K562 (cell line): ENCODE data around the gene SLC6A13. TPM values are rescaled to one million over a fixed set of nuclear protein-coding genes. Genes with fewer than 3 reads are reported as not detected.

Experiments
- ATAC-seq: fragments of 200-7000 bp; cut with Tn5 transposase; 3 replicates; pipeline ENCODE4 v1.9.1; 2020; ENCODE audit warnings: moderate library complexity
- BruUV-seq: library from RNA; stranded (reverse); fragments of 400-500 nt; replicated peaks from 2 replicates; lab custom pipeline; 2021; lab: Mats Ljungman, UMichigan
- CTCF ChIA-PET: fragments of 300-600 bp; formaldehyde crosslinking; extraction: SDS; loops from one replicate; lab custom pipeline; 2021; ENCODE audit warnings: low intra/inter-chr PET ratio; lab: Yijun Ruan, JAX
- POLR2A ChIA-PET: fragments of 300-600, 350-650 bp; sonication (Branson Sonifier 250); formaldehyde crosslinking; extraction: SDS; loops from one replicate; lab custom pipeline; 2021; ENCODE audit warnings: antibody characterized with exemption, inconsistent platforms; lab: Yijun Ruan, JAX
- DNase-seq, 4 experiments: peaks; one replicate each; pipeline versions ENCODE4 v3.0.0 to v3.0.0-alpha.2; 2011 to 2018; ENCODE audit warnings: low spot score in 3 of 4, mixed read lengths in 3 of 4; ENCODE audit errors: extremely low read depth in 1 of 4
- FAIRE-seq: peaks from 2 replicates; lab custom pipeline; 2011; peaks lifted over from hg19 to GRCh38; lab: Jason Lieb, UNC
- H2AFZ ChIP-seq: 2 replicates; pipeline ENCODE4 v1.6.0; 2011; ENCODE audit warnings: low read depth, low read length, control low read depth, inconsistent platforms
- H3K27ac ChIP-seq: fragments of 200-600 bp; 3 replicates; pipeline ENCODE4 v1.8.0; 2011; ENCODE audit warnings: low read depth, mild to moderate bottlenecking, control low read depth, inconsistent platforms, low read length, moderate library complexity, mixed read lengths; ENCODE audit errors: extremely low read depth
- H3K27me3 ChIP-seq, 2 experiments: fragments of 300-600 bp in 1 of 2; 2 replicates in 1 of 2; 3 replicates in 1 of 2; pipeline versions ENCODE4 v1.6.0 to v1.8.0; 2011; ENCODE audit warnings: inconsistent platforms in 2 of 2, low read length in 2 of 2, mild to moderate bottlenecking in 1 of 2, mixed read lengths in 1 of 2, moderate library complexity in 1 of 2; ENCODE audit not compliant: control insufficient read depth in 2 of 2, insufficient read depth in 2 of 2
- H3K36me3 ChIP-seq: fragments of 300-600 bp; 3 replicates; pipeline ENCODE4 v1.8.0; 2011; ENCODE audit warnings: mild to moderate bottlenecking, low read length, inconsistent platforms; ENCODE audit not compliant: control insufficient read depth, insufficient read depth
- H3K4me1 ChIP-seq, 2 experiments: fragments of 200-600 bp in 1 of 2; replicated peaks in 1 of 2; 2 replicates in 1 of 2; 3 replicates in 1 of 2; pipeline versions ENCODE4 v1.5.1 to v1.8.0; 2011; ENCODE audit warnings: inconsistent platforms in 2 of 2, low read length in 2 of 2, mild to moderate bottlenecking in 1 of 2, mixed read lengths in 1 of 2, moderate library complexity in 1 of 2; ENCODE audit not compliant: control insufficient read depth in 2 of 2, insufficient read depth in 2 of 2
- H3K4me2 ChIP-seq: 2 replicates; pipeline ENCODE4 v1.6.1; 2011; ENCODE audit warnings: low read length, control low read depth, inconsistent platforms, mixed read lengths; ENCODE audit not compliant: insufficient read depth
- H3K4me3 ChIP-seq: fragments of 200-600 bp; sonication (generic), shearing (Covaris generic); 2 replicates; pipeline ENCODE4 v1.5.1; 2016; ENCODE audit warnings: control low read depth, inconsistent platforms
- H3K79me2 ChIP-seq: fragments of 200-600 bp; 3 replicates; pipeline ENCODE4 v1.8.0; 2011; ENCODE audit warnings: low read length, inconsistent platforms; ENCODE audit not compliant: control insufficient read depth, insufficient read depth
- H3K9ac ChIP-seq, 2 experiments: 2 replicates each; pipeline versions ENCODE4 v1.6.0 to v1.6.1; 2011; ENCODE audit warnings: low read depth in 2 of 2, low read length in 2 of 2, control low read depth in 1 of 2, inconsistent platforms in 1 of 2, mild to moderate bottlenecking in 1 of 2, mixed read lengths in 1 of 2; ENCODE audit not compliant: insufficient read depth in 1 of 2
- H3K9me1 ChIP-seq: one replicate; pipeline ENCODE4 v1.6.0; 2011; ENCODE audit warnings: inconsistent platforms, mild to moderate bottlenecking, low read length, moderate library complexity; ENCODE audit not compliant: control insufficient read depth, insufficient read depth
- H3K9me3 ChIP-seq: replicated peaks from 2 replicates; pipeline ENCODE4 v1.5.1; 2011; ENCODE audit warnings: low read depth, low read length, inconsistent platforms; ENCODE audit not compliant: control insufficient read depth, insufficient read depth
- H4K20me1 ChIP-seq: replicated peaks from 2 replicates; pipeline ENCODE4 v1.6.1; 2011; ENCODE audit warnings: low read length, inconsistent platforms, mixed read lengths; ENCODE audit not compliant: control insufficient read depth, insufficient read depth
- BACH1 ChIP-seq: fragments of 200-800 bp; sonication (Bioruptor generic); IDR thresholded peaks from 2 replicates; pipeline ENCODE4 v1.6.1; 2016; ENCODE audit warnings: missing genetic modification characterization, missing compliant biosample characterization
- KDM5B ChIP-seq: fragments of 200-600 bp; sonication (generic); IDR thresholded peaks from 2 replicates; pipeline ENCODE4 v1.6.1; 2012; ENCODE audit warnings: low read depth, mild to moderate bottlenecking, moderate library complexity, low read length, control low read depth, inconsistent platforms; ENCODE audit not compliant: insufficient replicate concordance
- MYBL2 ChIP-seq, 2 experiments: fragments of 450-650 bp in 1 of 2; sonication (generic) in 1 of 2; formaldehyde crosslinking in 1 of 2; IDR thresholded peaks; 2 replicates each; pipeline versions ENCODE4 v1.6.1 to v1.8.1; 2017 to 2022; ENCODE audit warnings: borderline replicate concordance in 1 of 2, inconsistent platforms in 1 of 2, low read depth in 1 of 2, mild to moderate bottlenecking in 1 of 2, missing genetic modification reagents in 1 of 2, moderate library complexity in 1 of 2
- RBM34 ChIP-seq: fragments of 200-400 bp; formaldehyde crosslinking; IDR thresholded peaks from 2 replicates; pipeline ENCODE4 v1.6.1; 2018; ENCODE audit warnings: low read length, borderline replicate concordance; ENCODE audit not compliant: insufficient read depth
- REST ChIP-seq, 2 experiments: fragments of 450-650 bp; formaldehyde crosslinking in 1 of 2; IDR thresholded peaks; 2 replicates each; pipeline versions ENCODE4 v1.4.0 to v1.6.1; 2014 to 2020; ENCODE audit warnings: mild to moderate bottlenecking in 2 of 2, borderline replicate concordance in 1 of 2, low read depth in 1 of 2
- USF2 ChIP-seq: sonication (generic); formaldehyde crosslinking; IDR thresholded peaks from 2 replicates; pipeline ENCODE4 v1.5.0; 2020; ENCODE audit warnings: missing genetic modification reagents
- WHSC1 ChIP-seq: IDR thresholded peaks from one replicate; pipeline ENCODE4 v1.6.1; 2012; ENCODE audit warnings: low read length, control low read depth, inconsistent platforms
- ZC3H4 ChIP-seq: sonication (generic); formaldehyde crosslinking; IDR thresholded peaks from 2 replicates; pipeline ENCODE4 v1.9.0; 2021; ENCODE audit warnings: missing genetic modification reagents, borderline replicate concordance
- ZNF133 ChIP-seq: fragments of 250-450 bp; sonication (Bioruptor Pico); IDR thresholded peaks from 2 replicates; pipeline ENCODE4 v1.4.0; 2020; ENCODE audit warnings: mild to moderate bottlenecking
- ZNF444 ChIP-seq: fragments of 250-450 bp; sonication (Bioruptor Pico); IDR thresholded peaks from 2 replicates; pipeline ENCODE4 v1.4.0; 2020; ENCODE audit warnings: mild to moderate bottlenecking, moderate library complexity
- WGBS: fragments of 100-300 bp; shearing (Covaris generic); methylation state at CpG from one replicate; pipeline ENCODE4 v1.1.6; 2016; ENCODE audit warnings: low coverage, mixed read lengths; ENCODE audit not compliant: insufficient coverage; ENCODE audit errors: missing lambda C conversion rate; 5-methylcytosine and 5-hydroxymethylcytosine counted together
- in situ Hi-C: fragments of 300-500 bp; cut with MboI; formaldehyde crosslinking; loops from 4 replicates; pipeline ENCODE4 v1.15.0; 2018; ENCODE audit warnings: inconsistent platforms, mixed read lengths
- intact Hi-C: fragments of 100-400 bp; cut with micrococcal nuclease; formaldehyde crosslinking; loops from 2 replicates; pipeline ENCODE4 v1.14.2; 2022
- polyA plus RNA-seq, 8 experiments: library from polyadenylated mRNA; depleted of rRNA in 4 of 8; stranded (reverse) in 5 of 8; unstranded in 3 of 8; fragments of >200 nt; fragmentation: Nextera tagmentation in 2 of 8; fragmentation: Illumina TruSeq in 1 of 8; extraction: Ambion mirVana in 2 of 8; extraction: Trizol in 1 of 8; gene quantifications; 2 replicates each; pipeline versions ENCODE4 v1.2.1 to v1.2.3, GENCODE V29; 2011 to 2014; ENCODE audit warnings: inconsistent platforms in 1 of 8, missing spikeins in 1 of 8
- total RNA-seq, 7 experiments: library from RNA; depleted of rRNA in 6 of 7; stranded (reverse); fragments of >200 nt in 6 of 7; fragmentation: Illumina TruSeq in 2 of 7; extraction: Trizol in 2 of 7; gene quantifications; 2 replicates each; pipeline versions ENCODE4 v1.2.1 to v1.2.3, GENCODE V29; 2011 to 2021; ENCODE audit warnings: low replicate concordance in 1 of 7

The SLC6A13 gene
- total and polyA plus RNA-seq, 9 of the 15 experiments (the other 6 are each of a cell fraction or from before 2014, with no cell fraction given) = 0.06 to 0.33 (median 0.22) TPM; not detected in 4

- H3K9ac ChIP-seq = no peak overlapping the region
- peaks cover 4% of the 10 kb centered on the region; the same call in 1 of the 2 replicates for H4K20me1 ChIP-seq
- ATAC-seq = no peak
- no peaks in the 10 kb centered on the region for H3K79me2 ChIP-seq
- no peak overlapping the region for H2AFZ ChIP-seq
- FAIRE-seq = no peak
- no peaks in the 10 kb centered on the region for H3K9me3 ChIP-seq
- ChIA-PET CTCF (no interaction called here), POLR2A (interaction anchor here (0.6 to 0.8 kb wide), 2 partner anchors 81 to 126 kb away, joined by 3 to 4 read pairs; no protein-coding TSS in a partner anchor)
- H3K27me3 ChIP-seq = peaks cover 12 to 54% of the 10 kb centered on the region in 2 experiments
- no peak overlapping the region for H3K4me2 ChIP-seq
- WGBS = 0% methylated on average over 2 of the region's 11 CpGs
- DNase-seq = no peak
- no TSS peak for BruUV-seq
- no peak overlapping the region for H3K4me3 ChIP-seq
- no peaks in the 10 kb centered on the region for H3K9me1 ChIP-seq
- H3K4me1 ChIP-seq = peaks cover under 1 to 2% of the 10 kb centered on the region in 2 experiments; a peak in 4 of 5 replicates
- in situ Hi-C loops (no loop called here), intact Hi-C loops (no loop called here)
- no peaks in the 10 kb centered on the region for H3K36me3 ChIP-seq
- no peak overlapping the region for H3K27ac ChIP-seq
- TF ChIP-seq REST (IDR thresholded peaks at IDR 0.05; ENCODE audit: borderline replicate concordance) (no peak), REST (CRISPR knock-in tag; IDR thresholded peaks at IDR 0.05; ENCODE audit: low read depth) (no peak), KDM5B (no peak), ZNF444 (CRISPR knock-in tag) (no peak), ZNF133 (CRISPR knock-in tag) (no peak), ZC3H4 (no peak), RBM34 (no peak), MYBL2 (IDR thresholded peaks at IDR 0.05; ENCODE audit: low read depth) (no peak), MYBL2 (CRISPR knock-in tag; IDR thresholded peaks at IDR 0.05; ENCODE audit: borderline replicate concordance) (no peak), USF2 (CRISPR knock-in tag) (no peak), WHSC1 (no peak), BACH1 (tag) (no peak)
These were observed 64.5 kb downstream of the SLC6A13 start for GRCh38 chr12:197911-198695.
